IPS-18c (cell line): ENCODE data around the gene XYLT1.

ENCODE experiments used
- H3K4me3 ChIP-seq: 2 replicates; pipeline ENCODE4 v1.7.0; 2013; ENCODE audit warnings: low read depth, mild to moderate bottlenecking, low read length, moderate library complexity; ENCODE audit not compliant: insufficient read depth
- H3K9me3 ChIP-seq: one replicate; pipeline ENCODE4 v1.6.1; 2013; ENCODE audit warnings: mild to moderate bottlenecking, low read length, moderate library complexity; ENCODE audit not compliant: control insufficient read depth, insufficient read depth

The XYLT1 gene

DNA sequence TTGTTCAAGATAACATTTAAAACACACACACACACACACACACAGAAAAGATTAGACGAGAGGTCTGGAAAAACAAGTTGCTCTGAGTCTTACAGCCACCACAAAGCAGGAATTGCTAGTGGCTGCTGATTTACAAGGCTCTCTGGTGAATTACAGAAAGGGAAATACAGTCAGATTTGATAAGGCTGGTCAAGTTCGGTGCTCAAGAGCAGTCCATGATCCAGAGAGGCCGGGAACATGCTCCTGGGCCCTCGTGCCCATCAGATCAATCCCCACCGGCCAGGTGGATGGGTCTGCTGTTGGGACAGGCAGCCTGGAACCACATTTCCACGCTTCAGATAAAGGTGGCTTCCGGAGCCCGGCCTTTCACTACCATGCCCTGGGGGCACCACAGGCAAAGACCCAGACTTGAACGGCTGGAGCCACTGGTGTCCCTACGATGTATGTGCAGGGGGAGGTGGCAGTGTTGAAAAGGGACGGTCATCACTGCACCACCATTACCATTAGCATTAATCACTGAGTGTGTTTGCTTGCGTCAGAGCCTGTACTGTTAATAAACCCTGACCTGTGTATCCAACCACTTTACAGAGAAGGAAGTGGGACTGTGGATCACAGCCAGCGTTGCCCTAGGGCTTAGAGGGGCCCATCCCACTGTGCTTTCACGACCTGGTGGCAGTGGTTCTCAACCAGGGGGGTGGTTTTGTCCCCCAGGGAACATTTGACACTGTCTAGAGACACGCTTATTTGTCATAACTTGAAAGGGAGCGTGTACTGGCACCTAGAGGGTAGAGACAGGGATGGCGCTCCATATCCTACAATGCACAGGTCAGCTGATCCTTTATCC, 95.1 kb downstream of the XYLT1 start:
- Histone ChIP-seq H3K9me3 (no peaks in the 10 kb centered on the region), H3K4me3 (no peak overlapping the region)

DNA sequence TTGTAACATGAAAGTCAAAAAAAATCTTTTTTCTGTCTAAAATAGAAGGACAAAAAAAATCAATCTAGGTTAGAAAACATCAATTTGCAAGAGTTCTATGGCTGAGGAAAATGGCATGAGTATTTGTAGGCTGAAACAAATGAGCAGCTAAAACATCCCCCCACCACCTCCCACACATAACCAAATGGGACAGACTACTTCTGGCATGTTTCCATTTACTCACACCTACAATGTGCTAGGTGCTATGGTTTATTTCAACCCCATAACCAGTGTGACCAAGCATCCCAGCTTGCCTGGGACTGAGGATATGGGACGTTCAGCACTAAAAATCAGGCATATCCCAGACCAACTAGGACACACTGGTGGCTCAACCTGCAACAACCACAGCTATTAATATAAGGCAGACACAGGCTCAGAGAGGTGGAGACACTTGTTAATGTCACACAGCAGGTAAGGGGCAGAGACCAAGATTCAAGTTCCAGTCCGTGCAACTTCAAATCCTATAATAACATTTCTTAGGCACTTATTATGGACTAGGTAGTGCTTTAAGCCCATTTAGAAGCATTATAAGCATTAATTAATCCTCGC, 96.0 kb downstream of the XYLT1 start:
- Histone ChIP-seq H3K4me3 (no peak overlapping the region), H3K9me3 (no peaks in the 10 kb centered on the region)

DNA sequence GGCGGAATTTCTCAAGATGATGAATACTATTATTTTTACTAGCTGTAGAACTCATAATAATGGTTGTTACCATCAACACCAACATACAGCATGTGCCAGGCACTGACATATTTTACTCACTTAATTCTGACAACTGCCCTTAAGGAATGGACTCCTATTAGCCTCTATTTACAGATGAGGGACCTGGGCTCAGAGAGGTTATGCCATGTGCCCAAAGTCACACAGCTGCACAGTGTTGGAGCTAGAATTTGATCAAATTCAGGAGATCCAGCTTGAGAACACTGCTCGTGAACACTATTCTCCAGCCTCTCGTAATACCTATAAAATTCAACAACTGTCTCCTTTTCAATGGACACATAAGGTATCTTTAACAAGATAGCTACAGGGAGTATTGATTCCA, 97.2 kb downstream of the XYLT1 start:
- Histone ChIP-seq H3K9me3 (no peaks in the 10 kb centered on the region), H3K4me3 (no peak overlapping the region)

DNA sequence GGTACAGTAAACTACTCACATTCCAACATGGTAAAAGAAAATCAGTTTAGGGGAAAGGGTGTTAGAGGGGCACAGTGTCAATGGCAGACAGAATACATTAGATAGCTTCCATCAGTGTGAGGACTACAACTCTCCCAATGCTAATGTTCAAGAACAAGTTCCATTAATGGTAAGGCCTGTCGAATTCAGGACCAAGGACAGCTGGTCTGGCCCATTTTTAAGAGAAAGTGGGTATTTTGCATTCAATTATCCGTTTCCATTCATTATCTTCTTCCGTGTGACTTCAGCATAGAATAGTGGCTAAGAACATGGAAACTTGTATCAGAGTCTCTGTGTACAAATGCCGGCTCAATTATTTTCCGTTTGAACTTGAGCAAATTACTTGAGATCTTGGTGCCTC, 98.4 kb downstream of the XYLT1 start:
- H3K4me3 ChIP-seq: no peak overlapping the region
- no peaks in the 10 kb centered on the region for H3K9me3 ChIP-seq

DNA sequence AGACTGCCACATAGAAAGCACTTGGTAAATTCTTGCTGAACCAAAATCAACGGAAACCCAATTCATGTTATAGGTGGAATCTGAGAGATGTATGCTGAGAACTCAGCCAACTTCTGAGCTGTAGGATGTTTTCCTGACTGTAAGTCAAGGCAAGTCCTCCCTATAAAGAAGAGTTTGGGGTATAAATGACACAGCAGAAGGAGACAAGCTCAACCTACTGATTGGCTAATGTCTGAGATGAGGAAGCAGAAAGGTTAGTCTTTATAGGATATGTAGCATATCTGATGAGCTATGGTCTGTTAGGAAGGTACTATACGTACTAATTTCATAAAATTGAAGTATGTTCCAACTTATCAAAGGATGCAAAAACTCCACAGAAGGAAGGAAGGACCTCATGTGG, 99.5 kb downstream of the XYLT1 start:
- Histone ChIP-seq H3K4me3 (no peak overlapping the region), H3K9me3 (no peaks in the 10 kb centered on the region)

DNA sequence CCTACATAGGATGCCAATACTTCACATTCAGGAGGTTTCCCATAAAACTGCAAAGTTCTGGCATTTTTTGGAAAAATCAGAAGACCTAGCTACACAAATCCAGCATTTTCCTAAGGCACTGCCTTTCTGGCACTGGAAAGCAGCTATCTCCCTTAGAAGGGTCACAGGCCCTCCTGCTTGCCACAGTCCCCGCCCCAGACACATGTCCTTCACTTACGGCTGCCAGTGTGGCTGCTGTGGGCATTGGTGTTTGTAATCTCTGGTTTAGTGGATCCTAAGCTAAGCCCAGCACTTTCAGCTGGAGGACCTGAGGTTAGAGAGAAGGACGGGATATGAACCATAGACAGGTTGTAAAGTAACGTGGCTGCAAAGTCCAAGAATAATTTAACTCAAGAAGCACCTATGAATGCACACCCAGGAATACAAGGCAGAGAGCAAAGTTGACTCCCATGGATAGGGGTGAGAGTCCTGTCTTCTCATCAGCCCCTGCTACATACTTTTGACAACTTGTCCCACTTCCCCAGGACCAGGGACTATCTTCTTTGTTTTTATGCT, 100.0 kb downstream of the XYLT1 start:
- Histone ChIP-seq H3K4me3 (no peak overlapping the region), H3K9me3 (no peaks in the 10 kb centered on the region)

DNA sequence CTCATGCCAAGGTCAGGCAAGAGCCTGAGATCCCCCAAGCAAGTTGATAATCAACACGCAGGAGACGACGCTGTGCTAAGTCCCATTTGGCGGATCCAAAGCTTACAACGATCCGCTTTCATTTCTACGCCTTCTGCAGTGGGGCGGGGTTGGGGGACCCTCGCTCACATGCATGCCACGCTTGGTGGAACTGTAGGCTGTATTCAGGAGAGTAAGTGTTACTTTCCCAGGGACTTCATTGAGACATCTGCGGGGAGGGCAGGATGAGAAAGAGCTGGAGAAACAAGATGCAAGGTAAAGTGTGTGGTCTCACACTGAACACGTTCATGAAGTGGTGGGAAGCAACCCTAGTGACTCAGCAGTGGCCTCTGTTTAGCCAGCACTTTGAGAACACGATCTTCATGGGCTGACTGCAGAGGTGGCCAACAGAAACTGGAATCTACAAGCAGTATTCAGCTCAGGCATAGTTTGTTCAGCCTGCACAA, 100.5 kb downstream of the XYLT1 start:
- H3K9me3 ChIP-seq: no peaks in the 10 kb centered on the region
- no peak overlapping the region for H3K4me3 ChIP-seq

DNA sequence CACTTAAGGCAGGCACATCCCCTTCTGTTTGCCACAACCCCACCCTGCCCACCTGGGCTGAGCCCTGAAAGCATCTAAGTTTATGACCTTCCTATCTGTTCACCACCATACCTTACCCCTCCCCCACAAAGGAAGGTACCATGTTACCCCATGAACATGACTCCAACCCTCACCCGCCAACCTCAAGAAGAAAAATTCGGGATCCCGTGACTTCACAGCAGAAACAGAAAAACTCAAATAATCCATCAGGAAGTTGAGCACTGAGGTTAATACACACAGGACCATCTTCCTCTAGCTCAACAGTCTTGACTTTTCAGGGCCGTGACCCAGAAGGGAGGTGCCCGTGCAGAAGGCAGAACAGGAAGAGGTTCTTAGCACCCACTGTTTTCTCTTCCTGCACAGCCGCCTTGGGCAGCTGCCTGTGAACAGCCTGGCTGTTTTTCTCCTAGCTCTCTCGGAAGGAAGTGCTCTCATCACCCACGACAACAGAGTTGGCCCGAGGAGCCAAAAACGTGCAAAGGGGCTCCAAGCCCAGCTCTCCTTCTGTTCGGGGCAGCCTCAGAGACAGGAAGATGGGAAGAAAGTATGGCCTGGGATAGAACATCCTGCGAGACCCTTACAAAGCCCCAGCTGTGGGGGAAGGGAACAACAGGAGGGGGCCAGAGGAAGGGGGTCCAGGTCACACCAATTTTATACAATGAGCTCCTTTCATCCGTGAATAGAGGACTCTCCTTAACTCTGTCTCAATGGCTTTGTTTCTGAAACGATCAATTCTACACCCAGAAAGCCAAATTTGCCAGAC, 101.1 kb downstream of the XYLT1 start:
- Histone ChIP-seq H3K9me3 (no peaks in the 10 kb centered on the region), H3K4me3 (no peak overlapping the region)

DNA sequence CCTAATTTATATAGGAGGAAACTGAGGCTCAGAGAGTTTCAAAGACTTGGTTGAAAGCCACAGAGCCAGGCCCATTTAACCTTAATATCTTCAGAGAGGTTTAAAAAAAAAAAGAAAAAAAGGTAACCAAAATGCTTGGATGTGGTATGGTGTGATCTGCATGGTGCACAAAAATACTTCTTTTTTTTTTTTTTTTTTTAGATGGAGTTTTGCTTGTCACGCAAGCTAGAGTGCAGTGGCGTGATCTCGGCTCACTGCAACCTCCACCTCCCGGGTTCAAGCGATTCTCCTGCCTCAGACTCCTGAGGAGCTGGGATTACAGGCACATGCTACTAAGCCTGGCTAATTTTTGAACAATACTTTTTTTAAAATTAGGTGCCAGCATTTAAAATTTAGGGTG, 101.8 kb downstream of the XYLT1 start:
- H3K9me3 ChIP-seq: no peaks in the 10 kb centered on the region
- H3K4me3 ChIP-seq: no peak overlapping the region

DNA sequence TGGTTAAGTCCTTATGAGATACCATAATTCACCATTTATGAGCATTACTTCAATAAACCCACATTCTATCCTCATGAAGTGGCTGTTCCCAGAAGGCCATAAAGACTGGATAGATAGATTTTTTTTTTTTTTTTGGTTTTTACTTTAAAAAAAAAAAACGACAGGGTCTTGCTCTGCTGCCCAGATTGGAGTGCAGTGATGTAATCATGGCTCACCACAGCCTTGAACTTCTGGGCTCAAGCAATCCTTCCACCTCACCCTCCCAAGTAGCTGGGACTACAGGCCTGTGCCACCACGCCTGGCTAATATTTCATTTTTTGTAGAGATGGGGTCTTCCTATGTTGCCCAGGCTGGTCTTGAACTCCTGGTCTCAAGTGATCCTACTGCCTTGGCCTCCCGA, 102.3 kb downstream of the XYLT1 start:
- Histone ChIP-seq H3K9me3 (no peaks in the 10 kb centered on the region), H3K4me3 (no peak overlapping the region)

DNA sequence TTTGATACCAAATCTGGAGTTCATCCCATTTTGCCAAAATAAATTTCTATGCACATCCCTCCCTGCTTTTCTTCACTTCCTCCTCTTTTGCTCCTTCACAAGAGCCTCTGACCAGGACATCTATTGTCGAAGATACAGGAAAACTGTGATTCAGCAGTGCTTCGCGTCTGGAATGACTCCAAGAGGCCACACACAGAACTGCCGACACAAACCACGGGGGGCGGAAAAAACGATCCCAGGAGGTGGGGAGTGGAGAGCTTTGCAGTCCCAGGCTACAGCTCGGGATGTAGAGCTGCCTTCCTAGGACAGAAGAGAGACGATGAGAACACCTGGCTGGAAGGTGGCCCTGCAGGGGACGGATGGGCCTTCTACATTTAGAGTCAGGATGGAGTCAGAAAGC, 102.8 kb downstream of the XYLT1 start:
- Histone ChIP-seq H3K4me3 (no peak overlapping the region), H3K9me3 (no peaks in the 10 kb centered on the region)

DNA sequence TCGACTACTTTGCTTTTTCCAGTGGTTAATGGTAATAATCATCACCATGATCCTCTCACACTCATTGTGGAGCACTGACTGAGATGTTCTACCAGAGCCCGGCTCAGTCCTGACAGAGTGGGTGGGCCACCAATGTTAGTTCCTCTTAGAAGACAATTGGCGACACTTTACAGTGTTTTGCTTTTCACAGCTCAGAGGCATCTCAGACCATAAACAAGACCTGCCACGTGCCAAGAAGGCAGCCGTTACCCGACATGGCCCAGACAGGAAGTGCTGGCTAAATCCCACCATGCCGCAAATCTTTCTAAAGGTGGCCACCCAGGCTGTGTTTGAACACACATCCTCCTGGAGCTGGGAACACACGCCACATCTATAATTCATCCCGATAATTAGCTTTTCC, 103.7 kb downstream of the XYLT1 start:
- H3K4me3 ChIP-seq: no peak overlapping the region
- no peaks in the 10 kb centered on the region for H3K9me3 ChIP-seq

DNA sequence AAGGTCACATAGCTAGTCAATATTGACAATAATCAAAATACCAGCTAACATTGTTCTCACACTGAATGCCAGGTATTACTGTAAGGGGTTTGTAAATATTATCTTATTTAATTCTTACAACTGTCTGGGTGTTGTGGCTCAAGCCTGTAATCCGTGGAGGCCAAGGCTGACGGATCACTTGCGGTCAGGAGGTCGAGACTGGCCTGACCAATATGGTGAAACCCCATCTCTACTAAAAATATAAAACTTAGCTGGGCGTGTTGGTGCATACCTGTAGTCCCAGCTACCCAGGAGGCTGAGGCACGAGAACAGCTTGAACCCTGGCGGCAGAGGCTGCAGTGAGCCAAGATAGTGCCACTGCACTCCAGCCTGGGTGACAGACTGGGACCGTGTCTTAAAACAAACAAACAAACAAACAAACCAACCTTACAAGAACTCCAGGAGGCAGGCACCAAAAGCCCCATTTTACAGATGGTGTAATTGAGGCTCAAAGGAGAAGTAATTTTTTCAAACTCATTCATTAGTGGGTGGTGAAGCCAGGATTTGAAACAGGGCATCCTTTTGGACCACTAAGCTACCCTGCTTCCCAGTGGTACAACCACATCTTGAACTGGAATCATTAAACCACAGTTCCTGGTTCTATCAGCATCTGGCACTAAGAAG, 104.3 kb downstream of the XYLT1 start:
- no peak overlapping the region for H3K4me3 ChIP-seq

DNA sequence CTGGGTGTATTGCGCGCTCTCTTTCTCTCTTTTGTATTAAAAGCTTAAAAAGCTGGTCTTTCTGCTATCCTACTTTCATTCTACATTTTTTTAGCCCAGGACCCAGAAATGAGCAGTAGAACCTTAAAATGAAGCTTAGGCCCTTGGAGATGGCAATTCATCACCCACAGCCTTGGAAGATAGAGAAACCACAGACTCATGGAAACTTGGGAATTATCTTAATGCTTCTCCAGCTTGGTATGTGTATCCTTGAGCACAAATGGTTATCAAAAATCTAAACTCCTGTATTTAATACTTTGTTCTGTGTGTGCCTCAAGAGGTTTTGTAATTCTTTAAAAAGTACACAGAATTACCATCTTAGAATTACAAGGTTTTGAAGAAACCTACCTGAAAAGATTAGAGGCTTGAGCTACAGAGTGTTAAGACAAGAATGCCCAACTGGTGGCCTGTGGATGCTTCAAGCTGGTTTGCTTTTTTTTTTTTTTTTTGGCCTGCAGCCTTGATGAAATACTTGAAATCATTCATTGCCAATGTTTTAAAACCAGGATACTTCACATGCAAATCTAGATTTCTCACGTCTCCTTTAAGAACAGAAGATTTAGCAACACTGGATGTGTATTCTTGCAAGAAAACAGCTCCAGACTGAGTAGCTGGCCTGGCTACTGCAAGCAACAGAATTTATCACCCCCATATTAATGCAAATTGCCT, 105.0 kb downstream of the XYLT1 start:
- H3K9me3 ChIP-seq: no peaks in the 10 kb centered on the region
- H3K4me3 ChIP-seq: no peak overlapping the region

More for the DNA sequence above, 104.3 kb downstream of the XYLT1 start:
- no peaks in the 10 kb centered on the region for H3K9me3 ChIP-seq

DNA sequence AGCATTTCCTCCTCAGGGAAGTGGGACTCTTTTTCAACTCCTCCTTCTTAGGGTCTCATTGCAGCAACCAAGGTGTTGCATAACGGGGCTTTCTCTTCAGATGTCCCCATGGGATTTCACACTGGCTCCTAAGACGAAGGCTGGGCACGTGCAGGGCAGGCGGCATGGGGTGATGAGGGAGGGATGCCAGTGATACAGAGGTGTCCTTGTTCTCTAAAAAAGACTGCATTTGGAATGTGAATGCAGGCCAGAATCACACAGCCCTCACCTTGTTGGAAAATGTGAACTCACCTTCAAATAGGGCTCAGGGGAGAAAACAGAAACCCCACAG, 105.6 kb downstream of the XYLT1 start:
- Histone ChIP-seq H3K4me3 (no peak overlapping the region), H3K9me3 (no peaks in the 10 kb centered on the region)

DNA sequence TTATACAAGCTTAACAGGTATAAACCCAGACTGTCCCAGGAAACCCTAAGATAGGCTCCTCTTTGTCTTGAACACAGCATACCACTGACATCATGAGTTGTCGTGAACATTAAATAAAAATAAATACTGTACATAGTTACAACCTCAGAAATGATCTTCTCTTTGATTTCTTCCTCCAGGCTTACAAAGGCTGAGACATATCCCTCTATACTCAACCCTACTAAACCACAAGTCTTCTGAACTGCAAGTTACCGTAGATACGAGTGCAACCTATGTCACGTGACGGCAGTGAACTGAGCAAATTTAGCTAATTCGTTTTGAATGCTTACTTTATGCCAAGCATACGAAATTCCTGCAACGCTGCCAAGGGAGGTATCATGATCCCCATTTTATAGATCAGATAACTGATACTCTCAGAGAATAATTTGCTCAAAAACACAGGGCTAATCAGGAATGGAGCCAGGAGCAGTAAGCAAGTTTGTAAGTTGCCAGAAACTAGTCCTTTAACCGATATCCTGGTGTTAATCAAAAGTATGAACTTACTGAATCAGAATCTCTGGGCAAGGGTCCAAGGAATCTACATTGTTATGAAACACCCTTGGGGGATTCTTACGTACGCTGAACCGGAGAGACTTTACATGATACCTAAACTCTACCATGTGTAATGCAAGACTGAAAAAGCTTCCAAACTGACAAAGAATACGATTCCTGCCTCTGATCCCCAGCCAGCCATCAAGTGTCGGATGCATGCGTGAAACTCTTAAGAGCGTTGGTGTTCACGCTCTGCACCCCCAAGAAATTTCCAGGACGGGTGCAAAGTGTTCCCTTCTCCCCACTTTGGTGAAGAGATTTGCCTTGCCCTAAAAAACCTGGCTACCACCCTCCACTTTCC, 106.2 kb downstream of the XYLT1 start:
- Histone ChIP-seq H3K9me3 (no peaks in the 10 kb centered on the region), H3K4me3 (no peak overlapping the region)
